Mucosa of descending colon (tissue), 3 donors: ENCODE measurements around the gene ZNF701. TPM values are rescaled to one million over a fixed set of nuclear protein-coding genes. Genes with fewer than 3 reads are reported as not detected.
"Not testable (repeated sequence)": the region's sequence is repeated elsewhere in the genome, so short reads cannot be mapped to it uniquely, and the experiment has no call there.

Source experiments
- ATAC-seq: fragments of 200-7000 bp; cut with Tn5 transposase; one replicate; pipeline ENCODE4 v1.9.1; 2020; ENCODE audit warnings: mild to moderate bottlenecking, moderate library complexity
- DNase-seq, 3 donors: peaks; one replicate each; pipeline ENCODE4 v3.0.0-alpha.2; 2020
- H3K36me3 ChIP-seq: fragments of 200-600 bp; one replicate; pipeline ENCODE4 v1.8.0; 2021; ENCODE audit warnings: low read depth, mild to moderate bottlenecking
- H3K4me1 ChIP-seq: fragments of 200-600 bp; one replicate; pipeline ENCODE4 v1.8.0; 2021; ENCODE audit warnings: low read depth, mild to moderate bottlenecking
- H3K4me3 ChIP-seq: fragments of 200-600 bp; one replicate; pipeline ENCODE4 v1.8.0; 2021; ENCODE audit warnings: mild to moderate bottlenecking
- H3K9me3 ChIP-seq: fragments of 200-600 bp; one replicate; pipeline ENCODE4 v1.8.0; 2021; ENCODE audit warnings: mild to moderate bottlenecking
- intact Hi-C, 2 donors: fragments of 100-400 bp; cut with DNase I in 1 of 2; cut with micrococcal nuclease in 1 of 2; formaldehyde crosslinking; loops; one replicate each; pipeline versions ENCODE4 v1.11.0 to v1.11.1; 2022; cut with DNase I, micrococcal nuclease
- total RNA-seq, 3 donors: library from RNA; stranded (reverse); fragmentation: NEBNext Ultra II Directional in 2 of 3; extraction: Animal tissue kit (Norgen Biotek cat#: 25700) in 2 of 3; gene quantifications; one replicate each; pipeline versions ENCODE4 v1.2.1 to v1.2.4, GENCODE V29; 2021 to 2023
- TF ChIP-seq, protein P1 (sequence below): fragments of 200-600 bp; IDR thresholded peaks from one replicate; pipeline ENCODE4 v1.8.0; 2022; ENCODE audit warnings: antibody characterized with exemption, mild to moderate bottlenecking
- donor health status: DM: no; HTN: no; CAD: no; lungs with moderate emphysema.
- donor health status: DM: no; HTN: no; CAD: no.
- donor health status: DM: no; HTN: yes; CAD: no.

ZNF701 gene
- total RNA-seq, 3 donors from 2014 or later: 20.2 to 35.2 (median 27.2) TPM

- TF ChIP-seq, protein P1, sequence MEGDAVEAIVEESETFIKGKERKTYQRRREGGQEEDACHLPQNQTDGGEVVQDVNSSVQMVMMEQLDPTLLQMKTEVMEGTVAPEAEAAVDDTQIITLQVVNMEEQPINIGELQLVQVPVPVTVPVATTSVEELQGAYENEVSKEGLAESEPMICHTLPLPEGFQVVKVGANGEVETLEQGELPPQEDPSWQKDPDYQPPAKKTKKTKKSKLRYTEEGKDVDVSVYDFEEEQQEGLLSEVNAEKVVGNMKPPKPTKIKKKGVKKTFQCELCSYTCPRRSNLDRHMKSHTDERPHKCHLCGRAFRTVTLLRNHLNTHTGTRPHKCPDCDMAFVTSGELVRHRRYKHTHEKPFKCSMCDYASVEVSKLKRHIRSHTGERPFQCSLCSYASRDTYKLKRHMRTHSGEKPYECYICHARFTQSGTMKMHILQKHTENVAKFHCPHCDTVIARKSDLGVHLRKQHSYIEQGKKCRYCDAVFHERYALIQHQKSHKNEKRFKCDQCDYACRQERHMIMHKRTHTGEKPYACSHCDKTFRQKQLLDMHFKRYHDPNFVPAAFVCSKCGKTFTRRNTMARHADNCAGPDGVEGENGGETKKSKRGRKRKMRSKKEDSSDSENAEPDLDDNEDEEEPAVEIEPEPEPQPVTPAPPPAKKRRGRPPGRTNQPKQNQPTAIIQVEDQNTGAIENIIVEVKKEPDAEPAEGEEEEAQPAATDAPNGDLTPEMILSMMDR: no peak
- no peaks in the 10 kb centered on the region for H3K9me3 ChIP-seq
- H3K4me1 ChIP-seq: no peaks in the 10 kb centered on the region
- H3K4me3 ChIP-seq: no peak overlapping the region
- intact Hi-C loops: no loop called here
- ATAC-seq (no peak), DNase-seq (no peak)
- peaks cover 4% of the 10 kb centered on the region for H3K36me3 ChIP-seq
Measured at GRCh38 chr19:52626915-52627314, 56.8 kb downstream of the ZNF701 start.

DNA sequence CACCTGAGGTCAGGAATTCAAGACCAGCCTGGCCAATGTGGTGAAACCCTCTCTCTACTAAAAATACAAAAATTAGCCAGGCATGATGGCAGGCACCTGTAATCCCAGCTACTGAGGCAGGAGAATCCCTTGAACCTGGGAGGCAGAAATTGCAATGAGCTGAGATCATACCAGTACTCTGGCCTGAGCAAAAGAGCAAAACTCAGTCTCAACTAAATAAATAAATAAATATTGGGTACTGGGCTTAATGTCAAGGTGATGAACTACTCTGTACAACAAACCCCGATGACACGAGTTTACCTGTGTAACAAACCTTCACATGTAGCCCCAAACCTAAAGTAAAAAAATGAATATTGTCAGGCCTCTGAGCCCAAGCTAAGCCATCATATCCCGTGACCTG is 57.4 kb downstream of the ZNF701 start:
- ATAC-seq, H3K4me3 ChIP-seq, DNase-seq, H3K4me1 ChIP-seq, H3K9me3 ChIP-seq, intact Hi-C loops, H3K36me3 ChIP-seq: not testable (repeated sequence)

- ATAC-seq (no peak), DNase-seq (no peak)
- Histone ChIP-seq H3K36me3 (no peaks in the 10 kb centered on the region), H3K4me1 (peaks cover 12% of the 10 kb centered on the region), H3K9me3 (peaks cover 6% of the 10 kb centered on the region), H3K4me3 (no peak overlapping the region)
- TF ChIP-seq, protein P1: no peak
- intact Hi-C loops: no loop called here
Measured at GRCh38 chr19:52635786-52636570, 65.9 kb downstream of the ZNF701 start.

Other genes with a start within 250 kb of the ZNF701 start
- gene ZNF610, start 234.0 kb upstream of the ZNF701 start, total RNA-seq: 1 to 10 TPM; 1.7 to 3.8 (median 2.1) TPM
- gene ZNF880, start 200.4 kb upstream of the ZNF701 start, total RNA-seq: 10 to 100 TPM in 1 of 3 donors, 1 to 10 TPM in 2; 8.6 to 16.7 (median 9.6) TPM
- 10 to 100 TPM; 11.2 to 21.9 (median 20.8) TPM for gene ZNF528, start 172.4 kb upstream of the ZNF701 start, total RNA-seq
- not detected for gene ZNF534, start 141.1 kb upstream of the ZNF701 start, total RNA-seq
- gene ZNF578, start 116.7 kb upstream of the ZNF701 start, total RNA-seq: 1 to 10 TPM in 1 of 3 donors, under 1 TPM in 2; 0.27 to 2.6 (median 0.43) TPM
- 10 to 100 TPM; 26.2 to 46.9 (median 46.1) TPM for gene ZNF808, start 42.6 kb upstream of the ZNF701 start, total RNA-seq
- 10 to 100 TPM; 17.6 to 48.7 (median 31.6) TPM for gene ZNF83, start 68.1 kb downstream of the ZNF701 start, total RNA-seq
- 10 to 100 TPM; 14.1 to 20.7 (median 16.0) TPM for gene ZNF611, start 164.8 kb downstream of the ZNF701 start, total RNA-seq
- 10 to 100 TPM in 2 of 3 donors, 1 to 10 TPM in 1; 9.7 to 26.2 (median 14.6) TPM for gene ZNF600, start 216.5 kb downstream of the ZNF701 start, total RNA-seq